ENCODE measurements around the gene CYGB.

The CYGB gene

DNA sequence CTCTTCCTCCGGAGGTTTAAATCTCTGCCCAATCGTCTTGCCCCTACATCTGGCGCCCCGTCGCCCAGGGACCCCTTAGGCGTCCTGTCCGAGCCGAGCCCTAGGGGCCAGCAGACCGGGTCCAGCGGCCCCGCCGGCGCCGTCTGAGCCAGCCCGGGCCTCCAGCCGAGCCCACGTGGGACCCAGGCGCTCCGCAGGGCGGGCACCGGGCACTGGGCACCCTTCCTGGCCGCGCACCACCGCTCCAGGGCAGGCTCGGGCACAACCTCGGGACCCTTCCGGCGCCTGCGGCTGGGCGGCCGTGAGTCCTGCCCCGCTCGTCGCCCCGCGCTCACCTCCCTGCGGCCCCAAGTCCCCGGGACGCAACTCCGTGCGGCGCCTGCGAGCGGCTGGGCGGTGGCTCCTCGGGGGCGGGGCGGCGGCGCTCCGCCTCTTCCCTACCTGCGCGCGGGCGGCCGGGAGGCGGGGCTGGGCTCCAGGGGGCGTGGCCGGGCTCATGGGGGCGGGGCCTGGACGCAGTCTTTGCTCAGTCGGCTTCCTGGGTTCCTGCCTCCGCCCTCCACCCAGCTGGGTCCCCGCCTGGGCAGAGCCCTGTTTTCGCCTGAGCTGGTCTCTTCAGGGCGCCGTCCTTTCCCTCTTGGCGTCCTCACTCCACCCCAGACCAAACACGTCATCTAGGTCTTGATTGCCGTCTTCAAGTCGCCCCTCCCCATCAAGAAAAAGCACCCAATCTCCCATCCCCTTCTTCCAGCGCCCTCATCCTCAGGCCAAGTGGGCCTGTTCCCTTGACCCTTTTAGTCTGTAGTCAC is 36.3 kb downstream of the CYGB start, which contains the start of gene RHBDF2:
Gene RHBDF2 (minus strand): TSS at position 406 of the 809 bp plus-strand sequence. CDS start 19,899 bp downstream, outside the sequence.
- peak; percentile 91 for DNase-seq (ENCODE audit: low spot score)

DNA sequence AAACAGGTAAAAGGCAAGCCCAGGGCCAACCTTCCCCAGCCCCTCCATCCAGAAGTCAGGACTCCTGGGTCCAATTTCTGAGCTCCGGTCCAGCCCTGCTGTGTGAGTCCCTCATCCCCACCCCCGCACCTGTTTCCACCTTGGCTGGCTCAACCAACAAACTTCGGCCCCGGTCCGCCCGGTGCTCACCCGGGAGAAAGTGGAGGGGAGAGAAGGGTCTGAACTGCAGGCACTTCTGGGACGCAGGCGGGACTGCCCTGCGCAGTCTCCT is 36.8 kb downstream of the CYGB start:
- no peak for DNase-seq (ENCODE audit: low spot score)

- DNase-seq (ENCODE audit: low spot score) = no peak
Observed at GRCh38 chr17:76500074-76500746, 37.3 kb downstream of the CYGB start.

GRCh38 chr17:76499267-76499667 is 38.2 kb downstream of the CYGB start:
- no peak for DNase-seq (ENCODE audit: low spot score)

GRCh38 chr17:76498876-76499251 is 38.6 kb downstream of the CYGB start:
- no peak for DNase-seq (ENCODE audit: low spot score)

- peak; percentile 78 for DNase-seq (ENCODE audit: low spot score)
Observed at GRCh38 chr17:76497979-76498875, 39.3 kb downstream of the CYGB start.

GRCh38 chr17:76497699-76497978 is 39.9 kb downstream of the CYGB start:
- no peak for DNase-seq (ENCODE audit: low spot score)

DNA sequence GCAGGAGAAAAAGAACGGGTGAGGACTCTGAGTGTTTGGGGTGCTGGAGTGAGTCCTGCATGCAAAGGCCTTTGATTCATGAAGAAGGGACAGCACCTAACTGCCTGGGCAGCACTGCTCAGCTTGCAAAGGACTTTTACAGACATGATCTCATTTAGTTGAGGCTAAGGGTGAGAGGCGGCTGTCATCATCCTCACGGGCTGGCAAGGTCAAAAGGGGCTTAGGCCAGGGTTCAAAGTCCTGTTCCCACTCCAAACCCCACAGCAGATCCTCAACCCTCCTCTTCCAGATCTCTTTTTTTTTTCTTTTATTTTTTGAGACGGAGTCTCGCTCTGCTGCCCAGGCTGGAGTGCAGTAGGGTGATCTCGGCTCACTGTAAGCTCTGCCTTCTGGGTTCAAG is 41.0 kb downstream of the CYGB start:
- DNase-seq (ENCODE audit: low spot score) = no peak

DNA sequence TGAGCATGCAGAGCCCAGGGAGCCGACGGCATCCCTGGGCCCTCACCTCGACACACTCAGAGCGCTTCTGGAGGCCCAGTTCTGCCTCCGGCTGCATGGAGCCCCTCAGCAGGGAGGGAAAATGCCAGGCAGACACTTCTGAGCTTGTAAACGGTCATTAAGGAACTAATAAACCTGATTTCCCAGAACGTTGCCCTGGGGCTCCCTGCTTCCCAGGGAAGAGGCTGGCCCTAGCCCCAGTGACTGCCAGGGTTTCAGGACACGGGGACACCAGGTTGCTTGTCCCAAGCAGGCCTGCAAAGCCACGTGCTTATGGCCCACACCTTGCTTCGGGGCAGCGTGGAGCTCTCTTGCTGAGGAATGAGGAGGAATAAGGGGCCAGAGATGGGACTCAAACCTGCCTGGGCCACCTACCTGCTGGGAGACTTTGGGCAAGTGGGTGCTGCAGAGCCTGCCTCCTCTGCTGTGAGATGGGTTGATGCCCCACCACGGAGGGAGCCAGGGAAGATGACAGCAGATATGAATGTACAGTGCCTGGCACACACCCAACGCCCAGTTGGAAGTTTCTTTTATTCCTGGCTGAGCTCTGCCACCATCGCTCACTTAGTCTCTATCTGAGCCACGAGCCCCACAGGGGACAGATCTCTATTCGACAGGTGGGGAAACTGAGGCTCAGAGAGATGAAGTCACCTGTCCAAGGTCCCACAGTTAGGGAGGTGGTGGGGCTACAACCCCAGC is 41.7 kb downstream of the CYGB start:
- no peak for DNase-seq (ENCODE audit: low spot score)

GRCh38 chr17:76493505-76494167 is 43.9 kb downstream of the CYGB start:
- DNase-seq (ENCODE audit: low spot score) = no peak

DNA sequence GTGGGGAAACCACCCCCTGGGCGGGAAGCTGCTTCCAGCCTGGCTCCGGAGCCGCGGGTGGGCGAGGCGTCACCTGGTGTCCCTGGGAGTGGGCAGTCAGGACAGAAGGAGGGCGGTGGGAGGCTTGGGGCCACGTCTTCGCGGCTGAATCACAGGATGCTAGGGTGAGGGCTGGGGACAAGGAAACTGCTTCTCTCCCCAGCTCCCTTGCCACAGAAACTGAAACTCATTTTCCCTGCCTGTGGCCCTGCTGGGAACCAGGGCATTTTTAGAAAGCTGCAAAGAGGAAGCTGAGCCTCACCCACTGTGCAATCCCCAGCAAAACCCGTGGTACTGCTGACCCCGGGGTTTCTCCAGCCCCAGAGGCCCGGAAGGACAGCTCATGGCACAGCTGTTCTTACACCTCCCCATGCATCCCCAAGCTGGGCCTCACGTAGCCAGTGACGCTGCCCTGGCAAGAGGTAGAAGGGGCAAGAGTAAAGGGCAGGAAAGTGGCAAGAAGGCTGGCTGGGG is 44.5 kb downstream of the CYGB start:
- DNase-seq (ENCODE audit: low spot score) = peak; percentile 70

DNA sequence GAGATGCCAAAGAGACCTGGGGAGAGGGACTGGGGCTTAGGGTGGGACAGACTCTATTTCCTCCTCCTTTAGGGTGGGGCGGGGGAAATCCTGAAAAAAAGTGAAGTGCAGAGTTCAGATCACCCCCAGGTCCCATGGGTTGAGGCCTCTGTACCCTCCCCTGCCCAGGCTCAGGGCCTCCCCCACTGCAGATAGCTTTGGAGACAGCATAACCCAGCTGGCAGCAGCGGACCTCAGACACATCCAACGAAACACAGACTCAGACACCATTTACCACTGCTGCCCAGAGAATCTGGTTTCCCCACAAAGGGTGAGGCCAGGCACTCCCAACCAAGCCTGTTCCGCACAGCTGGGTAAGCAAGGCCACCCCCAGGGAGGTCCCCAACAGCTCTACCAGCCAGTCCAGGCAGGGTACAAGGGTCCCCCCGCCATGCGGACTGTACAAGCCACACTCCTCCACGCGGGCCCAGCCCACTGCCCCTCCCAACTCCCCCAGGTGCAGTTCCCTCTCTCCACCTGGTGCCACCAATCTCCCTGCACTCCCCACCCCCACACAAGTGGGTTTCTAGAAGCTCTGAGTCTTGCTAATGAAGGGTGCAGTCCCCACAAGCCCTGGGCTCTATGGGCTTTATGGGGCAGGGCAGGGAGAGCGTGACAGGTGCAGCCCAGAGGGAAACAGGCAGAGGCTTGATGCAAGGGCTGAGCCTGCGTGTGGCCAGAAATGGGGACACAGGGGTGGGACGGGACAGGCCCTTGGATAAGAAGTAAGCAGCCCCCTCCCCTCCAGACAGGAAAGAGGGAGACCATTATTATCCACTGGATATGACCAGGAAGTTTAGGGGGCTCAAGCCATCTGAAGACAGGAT is 45.2 kb downstream of the CYGB start:
- no peak for DNase-seq (ENCODE audit: low spot score)

- DNase-seq (ENCODE audit: low spot score) = no peak
Observed at GRCh38 chr17:76491271-76492122, 46.0 kb downstream of the CYGB start.

GRCh38 chr17:76490112-76490710 is 47.3 kb downstream of the CYGB start:
- no peak for DNase-seq (ENCODE audit: low spot score)

DNA sequence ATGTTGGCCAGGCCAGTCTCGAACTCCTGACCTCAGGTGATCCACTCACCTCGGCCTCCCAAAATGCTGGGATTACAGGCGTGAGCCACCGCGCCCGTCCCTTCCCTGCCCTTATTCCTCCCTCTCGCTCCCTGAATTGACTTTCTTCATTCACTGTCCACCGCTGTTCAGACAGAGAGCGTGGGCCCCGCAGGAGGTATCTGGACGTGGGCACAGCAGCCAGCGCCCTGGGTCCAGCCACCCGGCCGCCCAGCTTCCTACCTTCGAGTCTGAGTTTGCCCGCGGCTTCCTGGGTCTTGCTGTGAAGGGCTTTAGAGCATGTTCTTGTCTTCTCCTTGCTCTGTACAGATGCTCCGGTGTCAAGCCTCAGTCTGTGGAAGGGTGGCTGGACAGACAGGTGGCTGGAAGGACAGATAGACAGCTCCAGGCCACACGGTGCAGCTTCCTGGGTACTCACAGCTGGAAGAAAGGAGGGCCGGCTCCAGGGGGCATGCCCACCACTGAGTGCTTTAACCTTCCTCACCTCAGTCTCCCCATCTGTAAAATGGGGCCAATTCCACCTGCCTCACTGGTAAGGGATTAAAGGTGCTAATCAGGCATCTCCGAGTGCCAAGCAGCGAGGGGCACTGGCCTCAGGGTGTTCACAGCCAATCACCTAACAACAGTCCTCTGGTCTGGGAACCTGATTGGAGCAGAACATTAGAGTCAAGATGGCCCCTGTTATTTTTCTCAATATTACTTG is 49.9 kb downstream of the CYGB start:
- DNase-seq (ENCODE audit: low spot score) = no peak

GRCh38 chr17:76485569-76485968 is 51.9 kb downstream of the CYGB start:
- no peak for DNase-seq (ENCODE audit: low spot score)

GRCh38 chr17:76484228-76484725 is 53.2 kb downstream of the CYGB start:
- no peak for DNase-seq (ENCODE audit: low spot score)

- DNase-seq (ENCODE audit: low spot score) = no peak
Observed at GRCh38 chr17:76481071-76481655, 56.3 kb downstream of the CYGB start.

Measured in AG08395 (cell line).